CD14-positive monocyte (primary cell): ENCODE measurements around the gene RGS19. TPM values are rescaled to one million over a fixed set of nuclear protein-coding genes. Genes with fewer than 3 reads are reported as not detected.

Experiments
- DNase-seq, 3 donors: peaks; one replicate each; pipeline ENCODE4 v3.0.0-alpha.2; 2011 to 2022
- H2AFZ ChIP-seq: 2 replicates; pipeline ENCODE4 v1.6.0; 2012; ENCODE audit warnings: mild to moderate bottlenecking, low read depth, low read length, inconsistent platforms; ENCODE audit not compliant: insufficient read depth, poor library complexity, severe bottlenecking
- H3K27ac ChIP-seq, 2 donors: 1 replicate in 1 of 2; 2 replicates in 1 of 2; pipeline ENCODE4 v1.5.1; 2012 to 2013; ENCODE audit warnings: low read length in 2 of 2, control low read depth in 1 of 2, inconsistent platforms in 1 of 2, low read depth in 1 of 2, mild to moderate bottlenecking in 1 of 2
- H3K27me3 ChIP-seq, 2 donors: one replicate each; pipeline versions ENCODE4 v1.6.0 to v1.6.1; 2011 to 2013; ENCODE audit warnings: low read length in 2 of 2; ENCODE audit not compliant: control insufficient read depth in 2 of 2, insufficient read depth in 2 of 2
- H3K36me3 ChIP-seq, 2 donors: replicated peaks in 1 of 2; 1 replicate in 1 of 2; 2 replicates in 1 of 2; pipeline versions ENCODE4 v1.5.1 to v1.6.1; 2012 to 2013; ENCODE audit warnings: low read length in 2 of 2, control low read depth in 1 of 2, inconsistent platforms in 1 of 2, mild to moderate bottlenecking in 1 of 2; ENCODE audit not compliant: insufficient read depth in 2 of 2, control insufficient read depth in 1 of 2
- H3K4me1 ChIP-seq, 2 donors: 1 replicate in 1 of 2; 2 replicates in 1 of 2; pipeline versions ENCODE4 v1.5.1 to v1.6.1; 2012 to 2013; ENCODE audit warnings: low read length in 2 of 2, control low read depth in 1 of 2, inconsistent platforms in 1 of 2, mild to moderate bottlenecking in 1 of 2, moderate library complexity in 1 of 2; ENCODE audit not compliant: insufficient read depth in 2 of 2, control insufficient read depth in 1 of 2
- H3K4me2 ChIP-seq: replicated peaks from 2 replicates; pipeline ENCODE3; 2012; ENCODE audit warnings: low read length, moderate library complexity, mild to moderate bottlenecking; ENCODE audit not compliant: poor library complexity, severe bottlenecking; ENCODE audit errors: extremely low read depth
- H3K4me3 ChIP-seq, 3 experiments: fragments of 200-600 bp in 1 of 3; sonication (generic) in 1 of 3; replicated peaks in 1 of 3; 1 replicate in 2 of 3; 2 replicates in 1 of 3; pipeline ENCODE4 v1.5.1; 2011 to 2013; ENCODE audit warnings: low read length in 3 of 3, mild to moderate bottlenecking in 3 of 3, control low read depth in 2 of 3, low read depth in 2 of 3, inconsistent platforms in 1 of 3, moderate library complexity in 1 of 3
- H3K79me2 ChIP-seq: 2 replicates; pipeline ENCODE4 v1.6.0; 2012; ENCODE audit warnings: mild to moderate bottlenecking, control low read depth, inconsistent platforms, low read length, moderate library complexity; ENCODE audit not compliant: insufficient read depth
- H3K9ac ChIP-seq: 2 replicates; pipeline ENCODE4 v1.6.0; 2017; ENCODE audit warnings: low read length, mild to moderate bottlenecking; ENCODE audit not compliant: insufficient read depth, poor library complexity, severe bottlenecking
- H3K9me3 ChIP-seq, 2 donors: replicated peaks in 1 of 2; 1 replicate in 1 of 2; 2 replicates in 1 of 2; pipeline versions ENCODE4 v1.5.1 to v1.6.1; 2012 to 2013; ENCODE audit warnings: low read length in 2 of 2, control low read depth in 1 of 2; ENCODE audit not compliant: control insufficient read depth in 1 of 2, insufficient read depth in 1 of 2
- H4K20me1 ChIP-seq: 2 replicates; pipeline ENCODE4 v1.6.0; 2012; ENCODE audit warnings: mild to moderate bottlenecking, low read length, control low read depth, moderate library complexity; ENCODE audit not compliant: insufficient read depth
- H3K27ac Mint-ChIP-seq, 7 donors: one replicate each; pipeline ENCODE4 v1.8.0; 2020; ENCODE audit warnings: mild to moderate bottlenecking in 7 of 7, mixed read lengths in 7 of 7, moderate library complexity in 6 of 7, inconsistent platforms in 2 of 7
- H3K27me3 Mint-ChIP-seq, 3 donors: one replicate each; pipeline ENCODE4 v1.8.0; 2021 to 2022; ENCODE audit warnings: low read depth in 3 of 3, mild to moderate bottlenecking in 3 of 3, mixed read lengths in 3 of 3, moderate library complexity in 3 of 3, inconsistent platforms in 1 of 3
- H3K36me3 Mint-ChIP-seq, 2 donors: one replicate each; pipeline ENCODE4 v1.8.0; 2020; ENCODE audit warnings: mixed read lengths in 2 of 2, inconsistent platforms in 1 of 2, mild to moderate bottlenecking in 1 of 2
- H3K4me1 Mint-ChIP-seq: one replicate; pipeline ENCODE4 v1.8.0; 2020; ENCODE audit warnings: mild to moderate bottlenecking, mixed read lengths
- H3K4me3 Mint-ChIP-seq, 2 donors: one replicate each; pipeline ENCODE4 v1.8.0; 2020; ENCODE audit warnings: mild to moderate bottlenecking in 2 of 2, mixed read lengths in 2 of 2, moderate library complexity in 1 of 2
- H3K9me3 Mint-ChIP-seq, 7 donors: one replicate each; pipeline ENCODE4 v1.8.0; 2020 to 2022; ENCODE audit warnings: mixed read lengths in 7 of 7, mild to moderate bottlenecking in 6 of 7, moderate library complexity in 6 of 7, inconsistent platforms in 2 of 7
- CTCF ChIP-seq: fragments of 200-600 bp; IDR thresholded peaks from one replicate; pipeline ENCODE4 v1.8.0; 2022; ENCODE audit warnings: antibody characterized with exemption, mild to moderate bottlenecking
- WGBS: methylation state at CpG from one replicate; pipeline ENCODE4 v1.1.5; 2013; ENCODE audit warnings: missing lambda C conversion rate; ENCODE audit not compliant: insufficient coverage; 5-methylcytosine and 5-hydroxymethylcytosine counted together
- intact Hi-C, 2 donors: fragments of 100-400 bp; cut with micrococcal nuclease; formaldehyde crosslinking; loops; one replicate each; pipeline versions ENCODE4 v1.15.0 to v1.15.1; 2023
- polyA plus RNA-seq, 3 donors: library from polyadenylated mRNA; depleted of rRNA in 1 of 3; unstranded in 2 of 3; stranded (reverse) in 1 of 3; fragments of 300-500 nt in 2 of 3; fragments of >200 nt in 1 of 3; fragmentation: Illumina TruSeq in 2 of 3; gene quantifications; 1 replicate in 2 of 3; 2 replicates in 1 of 3; pipeline ENCODE4 v1.2.3, GENCODE V29; 2012 to 2021

Gene RGS19
- polyA plus RNA-seq, 3 donors, result 235 to 280 (median 244) TPM

DNA sequence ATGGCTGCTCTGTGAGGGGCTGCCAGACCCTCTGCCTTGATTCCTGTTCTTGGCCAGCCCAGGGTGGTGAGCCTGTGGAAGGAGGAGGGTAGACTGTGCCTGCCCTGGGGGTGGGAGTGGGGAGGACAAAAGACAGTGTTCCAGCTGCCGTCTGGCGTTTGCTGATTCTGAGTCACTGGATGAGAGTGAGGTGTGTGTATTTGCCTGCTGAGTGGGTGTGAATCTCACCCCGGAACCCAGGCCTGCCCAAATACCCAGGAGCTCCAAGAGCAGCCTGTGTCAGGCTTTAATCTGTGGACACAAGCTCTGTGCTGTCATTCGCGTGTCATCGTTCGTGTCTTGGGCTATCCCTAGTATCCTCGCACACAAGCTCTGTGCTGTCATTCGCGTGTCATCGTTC is 7.5 kb upstream of the RGS19 start:
- peaks cover 6 to 8% of the 10 kb centered on the region in 2 donors for H3K36me3 Mint-ChIP-seq
- peaks cover 6 to 12% (median 11%) of the 10 kb centered on the region in 7 donors for H3K9me3 Mint-ChIP-seq
- H3K4me1 ChIP-seq, result peaks cover 25 to 31% of the 10 kb centered on the region in 2 donors
- peaks cover 8% of the 10 kb centered on the region for H3K79me2 ChIP-seq
- DNase-seq, result no peak
- no peak overlapping the region for H3K27ac ChIP-seq
- no peak overlapping the region for H3K27ac Mint-ChIP-seq
- H4K20me1 ChIP-seq, result peaks cover 80% of the 10 kb centered on the region
- H3K4me3 Mint-ChIP-seq, result no peak overlapping the region
- H3K27me3 Mint-ChIP-seq, result peaks cover 20 to 30% (median 22%) of the 10 kb centered on the region in 3 donors
- no peaks in the 10 kb centered on the region for H3K36me3 ChIP-seq
- no peak overlapping the region for H2AFZ ChIP-seq
- peaks cover 9 to 20% of the 10 kb centered on the region in 2 donors for H3K27me3 ChIP-seq
- TF ChIP-seq CTCF, result no peak
- WGBS, result 100% methylated on average over 3 of the region's 11 CpGs
- peaks cover 8 to 14% of the 10 kb centered on the region in 2 donors for H3K9me3 ChIP-seq
- intact Hi-C loops, result no loop called here
- H3K4me1 Mint-ChIP-seq, result peaks cover 21% of the 10 kb centered on the region
- H3K9ac ChIP-seq, result no peak overlapping the region
- H3K4me2 ChIP-seq, result no peak overlapping the region
- H3K4me3 ChIP-seq, result no peak overlapping the region

DNA sequence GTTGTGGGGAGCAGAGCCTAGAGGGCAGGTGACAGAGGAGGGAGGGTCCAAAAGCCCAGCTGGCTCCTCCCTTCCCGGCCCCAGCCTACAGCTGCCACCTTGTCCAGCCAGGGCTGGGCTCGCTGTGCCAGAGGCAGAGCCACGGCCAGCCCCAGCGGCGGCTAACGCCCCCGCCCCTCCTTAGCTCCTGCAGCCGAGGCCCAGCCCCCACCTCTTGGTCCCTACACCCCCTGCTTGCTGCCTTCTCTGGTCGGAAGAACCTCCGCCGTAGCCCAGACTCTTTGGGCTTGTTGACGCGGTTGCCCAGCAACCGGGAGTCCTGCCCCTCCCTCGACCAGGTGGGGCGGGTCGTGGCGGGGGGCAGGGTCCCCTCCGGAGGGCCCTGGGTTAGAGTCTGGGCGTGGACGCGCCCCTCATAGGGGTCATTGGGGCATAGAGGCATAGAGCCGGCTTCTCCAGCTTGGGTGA is 5.4 kb upstream of the RGS19 start:
- H3K27me3 Mint-ChIP-seq, result peaks cover 23 to 31% (median 24%) of the 10 kb centered on the region in 3 donors
- peaks cover 6 to 8% of the 10 kb centered on the region in 2 donors for H3K36me3 Mint-ChIP-seq
- 18% methylated on average over 19 of the region's 23 CpGs for WGBS

More for the DNA sequence above, 5.4 kb upstream of the RGS19 start:
- H3K79me2 ChIP-seq, result peaks cover 27% of the 10 kb centered on the region
- peaks cover 6 to 12% (median 11%) of the 10 kb centered on the region in 7 donors for H3K9me3 Mint-ChIP-seq
- H3K27ac Mint-ChIP-seq, result no peak overlapping the region
- H2AFZ ChIP-seq, result no peak overlapping the region
- H3K36me3 ChIP-seq, result no peaks in the 10 kb centered on the region
- no peak overlapping the region for H3K27ac ChIP-seq
- no peak for DNase-seq
- H3K4me1 ChIP-seq, result peaks cover 38 to 45% of the 10 kb centered on the region in 2 donors
- peak overlapping the region in 1 of 3 experiments; percentile 94 for H3K4me3 ChIP-seq
- peaks cover 38% of the 10 kb centered on the region for H3K4me1 Mint-ChIP-seq
- peaks cover 8 to 14% of the 10 kb centered on the region in 2 donors for H3K9me3 ChIP-seq
- peak overlapping the region; percentile 82 to 93 for H3K4me3 Mint-ChIP-seq
- peak overlapping the region; percentile 43 for H3K9ac ChIP-seq
- intact Hi-C loops, result loop anchor here (5.0 kb wide), 2 partner anchors 38 to 168 kb away; no protein-coding TSS in a partner anchor
- no peak for TF ChIP-seq CTCF
- H3K4me2 ChIP-seq, result peak overlapping the region; percentile 97
- H4K20me1 ChIP-seq, result peaks cover 83% of the 10 kb centered on the region
- H3K27me3 ChIP-seq, result peaks cover 9 to 20% of the 10 kb centered on the region in 2 donors
